PFSK-1 (cell line): ENCODE results near the gene KRTAP10-1.

ENCODE experiments used
- POLR2AphosphoS5 ChIP-seq: IDR thresholded peaks from 2 replicates; pipeline ENCODE4 v1.6.1; 2012; ENCODE audit warnings: low read depth, mild to moderate bottlenecking, control low read depth, low read length, moderate library complexity
- TAF1 ChIP-seq: IDR thresholded peaks from 2 replicates; pipeline ENCODE4 v1.6.1; 2012; ENCODE audit warnings: low read length, control low read depth, borderline replicate concordance; ENCODE audit not compliant: insufficient read depth
- TF ChIP-seq, protein P1 (sequence below), 2 experiments: IDR thresholded peaks; 2 replicates each; pipeline versions ENCODE4 v1.6.1 to v1.8.0; 2011 to 2012; ENCODE audit warnings: low read depth in 2 of 2, low read length in 2 of 2, control low read depth in 1 of 2, inconsistent platforms in 1 of 2, mild to moderate bottlenecking in 1 of 2, moderate library complexity in 1 of 2; ENCODE audit not compliant: insufficient read depth in 1 of 2

DNA sequence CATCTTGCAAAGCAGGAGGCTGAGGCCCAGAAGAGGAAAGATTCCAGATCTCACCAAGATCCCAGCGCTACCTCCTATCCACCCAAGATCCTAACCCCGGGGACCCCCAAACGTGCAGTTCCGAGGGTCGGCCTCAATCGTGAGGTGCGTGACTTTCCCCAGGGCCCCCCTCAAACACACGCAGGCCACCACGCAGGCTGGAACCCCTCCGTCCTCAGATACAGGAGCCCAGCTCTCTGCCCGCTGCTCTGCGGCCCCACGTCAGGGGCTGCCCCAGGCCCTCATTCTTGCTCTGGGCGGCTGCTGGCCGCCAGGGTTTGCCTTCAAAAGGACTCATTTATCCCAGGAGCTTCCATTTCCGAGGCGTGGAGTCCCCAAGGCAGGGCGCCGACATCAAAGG lies 39.9 kb downstream of the KRTAP10-1 start:
- no peak for TF ChIP-seq POLR2AphosphoS5
- TF ChIP-seq, protein P1, sequence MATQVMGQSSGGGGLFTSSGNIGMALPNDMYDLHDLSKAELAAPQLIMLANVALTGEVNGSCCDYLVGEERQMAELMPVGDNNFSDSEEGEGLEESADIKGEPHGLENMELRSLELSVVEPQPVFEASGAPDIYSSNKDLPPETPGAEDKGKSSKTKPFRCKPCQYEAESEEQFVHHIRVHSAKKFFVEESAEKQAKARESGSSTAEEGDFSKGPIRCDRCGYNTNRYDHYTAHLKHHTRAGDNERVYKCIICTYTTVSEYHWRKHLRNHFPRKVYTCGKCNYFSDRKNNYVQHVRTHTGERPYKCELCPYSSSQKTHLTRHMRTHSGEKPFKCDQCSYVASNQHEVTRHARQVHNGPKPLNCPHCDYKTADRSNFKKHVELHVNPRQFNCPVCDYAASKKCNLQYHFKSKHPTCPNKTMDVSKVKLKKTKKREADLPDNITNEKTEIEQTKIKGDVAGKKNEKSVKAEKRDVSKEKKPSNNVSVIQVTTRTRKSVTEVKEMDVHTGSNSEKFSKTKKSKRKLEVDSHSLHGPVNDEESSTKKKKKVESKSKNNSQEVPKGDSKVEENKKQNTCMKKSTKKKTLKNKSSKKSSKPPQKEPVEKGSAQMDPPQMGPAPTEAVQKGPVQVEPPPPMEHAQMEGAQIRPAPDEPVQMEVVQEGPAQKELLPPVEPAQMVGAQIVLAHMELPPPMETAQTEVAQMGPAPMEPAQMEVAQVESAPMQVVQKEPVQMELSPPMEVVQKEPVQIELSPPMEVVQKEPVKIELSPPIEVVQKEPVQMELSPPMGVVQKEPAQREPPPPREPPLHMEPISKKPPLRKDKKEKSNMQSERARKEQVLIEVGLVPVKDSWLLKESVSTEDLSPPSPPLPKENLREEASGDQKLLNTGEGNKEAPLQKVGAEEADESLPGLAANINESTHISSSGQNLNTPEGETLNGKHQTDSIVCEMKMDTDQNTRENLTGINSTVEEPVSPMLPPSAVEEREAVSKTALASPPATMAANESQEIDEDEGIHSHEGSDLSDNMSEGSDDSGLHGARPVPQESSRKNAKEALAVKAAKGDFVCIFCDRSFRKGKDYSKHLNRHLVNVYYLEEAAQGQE (IDR thresholded peaks at IDR 0.05; ENCODE audit: insufficient read depth in 1 of 2, low read depth in 2 of 2, low read length in 2 of 2), result no peak
- no peak for TF ChIP-seq TAF1
